ENCODE results near the gene SLC35F3. TPM values are rescaled to one million over a fixed set of nuclear protein-coding genes. Genes with fewer than 3 reads are reported as not detected.
"Not testable (repeated sequence)": the region's sequence is repeated elsewhere in the genome, so short reads cannot be mapped to it uniquely, and the experiment has no call there.

Gene SLC35F3
- polyA plus RNA-seq, 1 donor from 2014 or later, result 13.9 TPM

DNA sequence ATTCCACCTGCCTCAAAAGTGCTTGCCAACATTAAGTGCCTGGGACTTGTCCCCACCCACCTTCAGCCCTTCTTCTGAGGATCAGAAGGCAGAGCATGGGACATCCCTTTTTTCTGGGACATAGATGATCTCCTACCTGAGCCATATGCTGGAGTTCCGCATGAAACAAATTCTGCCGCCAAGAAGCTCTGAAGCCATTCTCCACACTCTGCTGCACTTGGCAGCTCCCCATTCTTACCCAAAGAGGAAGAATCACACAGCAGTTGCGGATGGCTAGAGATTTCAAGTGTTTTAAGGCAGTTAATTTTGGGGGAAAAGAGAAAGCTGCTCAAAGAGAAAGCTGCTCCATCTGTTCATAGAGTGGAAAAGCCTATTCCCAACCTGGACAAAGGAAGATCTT is 271.5 kb downstream of the SLC35F3 start:
- Histone ChIP-seq H2AFZ (ENCODE audit: low read depth, low read length) (no peak overlapping the region), H3K9me2 (ENCODE audit: insufficient read depth, low read length) (no peaks in the 10 kb centered on the region), H3K79me2 (replicated peaks; ENCODE audit: insufficient read depth, low read length) (no peaks in the 10 kb centered on the region), H3K4me3 (ENCODE audit: low read length) (no peak overlapping the region), H3K4me2 (ENCODE audit: low read length) (no peak overlapping the region), H4K20me1 (ENCODE audit: insufficient read depth) (no peaks in the 10 kb centered on the region), H3F3A (ENCODE audit: insufficient read depth, low read length, poor library complexity, severe bottlenecking) (no peaks in the 10 kb centered on the region), H3K36me3 (ENCODE audit: insufficient read depth, low read length) (no peaks in the 10 kb centered on the region), H3K9me3 (ENCODE audit: low read length) (no peaks in the 10 kb centered on the region), H3K9ac (ENCODE audit: low read length) (no peak overlapping the region), H3K27me3 (ENCODE audit: insufficient read depth, low read depth, low read length) (no peaks in the 10 kb centered on the region), H3K27ac (ENCODE audit: low read length) (no peak overlapping the region)
- no peak for TF ChIP-seq EZH2 (IDR thresholded peaks at IDR 0.05; ENCODE audit: borderline replicate concordance, insufficient read depth, low read length, poor library complexity, severe bottlenecking)
- no peak for TF ChIP-seq EP300 (conservative IDR thresholded peaks at IDR 0.05; ENCODE audit: poor library complexity, severe bottlenecking)
- no peak for TF ChIP-seq MXI1 (conservative IDR thresholded peaks at IDR 0.05; ENCODE audit: poor library complexity, severe bottlenecking)
- TF ChIP-seq SMC3 (conservative IDR thresholded peaks at IDR 0.05; ENCODE audit: poor library complexity), result no peak
- TF ChIP-seq RAD21 (conservative IDR thresholded peaks at IDR 0.05), result no peak
- TF ChIP-seq TAF1 (IDR thresholded peaks at IDR 0.05; ENCODE audit: low read depth), result no peak

DNA sequence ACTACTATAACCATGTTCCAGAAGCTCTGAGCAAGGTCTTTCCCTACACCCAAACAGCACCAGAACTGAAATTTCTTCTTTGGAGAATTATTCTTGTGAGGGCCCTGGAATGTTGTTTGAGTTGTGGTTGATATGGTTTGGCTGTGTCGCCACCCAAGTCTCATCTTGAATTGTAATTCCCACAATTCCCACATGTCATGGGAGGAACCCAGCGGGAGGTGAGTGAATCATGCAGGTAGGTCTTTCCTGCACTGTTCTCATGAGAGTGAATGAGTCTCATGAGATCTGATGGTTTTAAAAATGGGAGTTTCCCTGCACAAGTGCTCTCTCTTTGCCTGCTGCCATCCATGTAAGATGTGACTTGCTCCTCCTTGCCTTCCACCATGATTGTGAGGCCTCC is 272.4 kb downstream of the SLC35F3 start:
- H3K4me3 ChIP-seq (ENCODE audit: low read length); H4K20me1 ChIP-seq (ENCODE audit: insufficient read depth); H3K27ac ChIP-seq (ENCODE audit: low read length); H3K4me2 ChIP-seq (ENCODE audit: low read length); H3F3A ChIP-seq (ENCODE audit: insufficient read depth, low read length, poor library complexity, severe bottlenecking); H3K79me2 ChIP-seq (replicated peaks; ENCODE audit: insufficient read depth, low read length); H3K36me3 ChIP-seq (ENCODE audit: insufficient read depth, low read length); H3K9ac ChIP-seq (ENCODE audit: low read length); H2AFZ ChIP-seq (ENCODE audit: low read depth, low read length); H3K9me2 ChIP-seq (ENCODE audit: insufficient read depth, low read length); H3K27me3 ChIP-seq (ENCODE audit: insufficient read depth, low read depth, low read length); H3K9me3 ChIP-seq (ENCODE audit: low read length): not testable (repeated sequence)

GRCh38 chr1:234185438-234185837 is 281.0 kb downstream of the SLC35F3 start:
- TF ChIP-seq RAD21 (conservative IDR thresholded peaks at IDR 0.05) (no peak), POLR2AphosphoS5 (IDR thresholded peaks at IDR 0.05) (no peak), EP300 (conservative IDR thresholded peaks at IDR 0.05; ENCODE audit: poor library complexity, severe bottlenecking) (no peak), EZH2 (IDR thresholded peaks at IDR 0.05; ENCODE audit: borderline replicate concordance, insufficient read depth, low read length, poor library complexity, severe bottlenecking) (no peak), TAF1 (IDR thresholded peaks at IDR 0.05; ENCODE audit: low read depth) (no peak), SMC3 (conservative IDR thresholded peaks at IDR 0.05; ENCODE audit: poor library complexity) (no peak), REST (IDR thresholded peaks at IDR 0.05; ENCODE audit: borderline replicate concordance) (no peak), MXI1 (conservative IDR thresholded peaks at IDR 0.05; ENCODE audit: poor library complexity, severe bottlenecking) (no peak)
- TF ChIP-seq, protein P1, sequence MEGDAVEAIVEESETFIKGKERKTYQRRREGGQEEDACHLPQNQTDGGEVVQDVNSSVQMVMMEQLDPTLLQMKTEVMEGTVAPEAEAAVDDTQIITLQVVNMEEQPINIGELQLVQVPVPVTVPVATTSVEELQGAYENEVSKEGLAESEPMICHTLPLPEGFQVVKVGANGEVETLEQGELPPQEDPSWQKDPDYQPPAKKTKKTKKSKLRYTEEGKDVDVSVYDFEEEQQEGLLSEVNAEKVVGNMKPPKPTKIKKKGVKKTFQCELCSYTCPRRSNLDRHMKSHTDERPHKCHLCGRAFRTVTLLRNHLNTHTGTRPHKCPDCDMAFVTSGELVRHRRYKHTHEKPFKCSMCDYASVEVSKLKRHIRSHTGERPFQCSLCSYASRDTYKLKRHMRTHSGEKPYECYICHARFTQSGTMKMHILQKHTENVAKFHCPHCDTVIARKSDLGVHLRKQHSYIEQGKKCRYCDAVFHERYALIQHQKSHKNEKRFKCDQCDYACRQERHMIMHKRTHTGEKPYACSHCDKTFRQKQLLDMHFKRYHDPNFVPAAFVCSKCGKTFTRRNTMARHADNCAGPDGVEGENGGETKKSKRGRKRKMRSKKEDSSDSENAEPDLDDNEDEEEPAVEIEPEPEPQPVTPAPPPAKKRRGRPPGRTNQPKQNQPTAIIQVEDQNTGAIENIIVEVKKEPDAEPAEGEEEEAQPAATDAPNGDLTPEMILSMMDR (IDR thresholded peaks at IDR 0.05; ENCODE audit: poor library complexity, severe bottlenecking), result no peak
- Histone ChIP-seq H3K9ac (ENCODE audit: low read length) (no peak overlapping the region), H2AFZ (ENCODE audit: low read depth, low read length) (no peak overlapping the region), H3K4me2 (ENCODE audit: low read length) (no peak overlapping the region), H3K9me2 (ENCODE audit: insufficient read depth, low read length) (no peaks in the 10 kb centered on the region), H3K27me3 (ENCODE audit: insufficient read depth, low read depth, low read length) (no peaks in the 10 kb centered on the region), H4K20me1 (ENCODE audit: insufficient read depth) (no peaks in the 10 kb centered on the region), H3F3A (ENCODE audit: insufficient read depth, low read length, poor library complexity, severe bottlenecking) (no peaks in the 10 kb centered on the region), H3K9me3 (ENCODE audit: low read length) (no peaks in the 10 kb centered on the region), H3K4me3 (ENCODE audit: low read length) (no peak overlapping the region), H3K27ac (ENCODE audit: low read length) (no peak overlapping the region), H3K79me2 (replicated peaks; ENCODE audit: insufficient read depth, low read length) (no peaks in the 10 kb centered on the region), H3K36me3 (ENCODE audit: insufficient read depth, low read length) (no peaks in the 10 kb centered on the region)
